Omental fat pad (tissue), 4 donors: Measurements from ENCODE around the gene MTMR1. TPM values are rescaled to one million over a fixed set of nuclear protein-coding genes. Genes with fewer than 3 reads are reported as not detected.

Experiments used
- ATAC-seq: fragments of 150-250 bp; one replicate; pipeline ENCODE4 v1.9.1; 2016; ENCODE audit warnings: mild to moderate bottlenecking, moderate library complexity; ENCODE audit not compliant: low FRiP score
- DNase-seq: peaks from one replicate; pipeline ENCODE4 v3.0.0-alpha.2; 2019; ENCODE audit warnings: low spot score
- total RNA-seq, 4 donors: library from RNA; depleted of rRNA; stranded (reverse); fragments of >200 nt; gene quantifications; one replicate each; pipeline ENCODE4 v1.1.0, GENCODE V29; 2016
- TF ChIP-seq, protein P1 (sequence below), 3 donors: fragments of 450-650 bp; IDR thresholded peaks; one replicate each; pipeline ENCODE4 v1.5.1; 2016 to 2017; ENCODE audit warnings: antibody characterized with exemption in 3 of 3, mild to moderate bottlenecking in 3 of 3, moderate library complexity in 2 of 3

Gene MTMR1
- total RNA-seq, 4 donors from 2014 or later, result 12.3 to 18.1 (median 14.4) TPM

- ATAC-seq (no peak), DNase-seq (no peak)
- TF ChIP-seq, protein P1, sequence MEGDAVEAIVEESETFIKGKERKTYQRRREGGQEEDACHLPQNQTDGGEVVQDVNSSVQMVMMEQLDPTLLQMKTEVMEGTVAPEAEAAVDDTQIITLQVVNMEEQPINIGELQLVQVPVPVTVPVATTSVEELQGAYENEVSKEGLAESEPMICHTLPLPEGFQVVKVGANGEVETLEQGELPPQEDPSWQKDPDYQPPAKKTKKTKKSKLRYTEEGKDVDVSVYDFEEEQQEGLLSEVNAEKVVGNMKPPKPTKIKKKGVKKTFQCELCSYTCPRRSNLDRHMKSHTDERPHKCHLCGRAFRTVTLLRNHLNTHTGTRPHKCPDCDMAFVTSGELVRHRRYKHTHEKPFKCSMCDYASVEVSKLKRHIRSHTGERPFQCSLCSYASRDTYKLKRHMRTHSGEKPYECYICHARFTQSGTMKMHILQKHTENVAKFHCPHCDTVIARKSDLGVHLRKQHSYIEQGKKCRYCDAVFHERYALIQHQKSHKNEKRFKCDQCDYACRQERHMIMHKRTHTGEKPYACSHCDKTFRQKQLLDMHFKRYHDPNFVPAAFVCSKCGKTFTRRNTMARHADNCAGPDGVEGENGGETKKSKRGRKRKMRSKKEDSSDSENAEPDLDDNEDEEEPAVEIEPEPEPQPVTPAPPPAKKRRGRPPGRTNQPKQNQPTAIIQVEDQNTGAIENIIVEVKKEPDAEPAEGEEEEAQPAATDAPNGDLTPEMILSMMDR (IDR thresholded peaks at IDR 0.05), result no peak
Measured at GRCh38 chrX:150696331-150696730, 3.1 kb downstream of the MTMR1 start.

- ATAC-seq, result no peak
- TF ChIP-seq, protein P1 (IDR thresholded peaks at IDR 0.05), result no peak
- no peak for DNase-seq
Measured at GRCh38 chrX:150696866-150697265, 3.7 kb downstream of the MTMR1 start.

- DNase-seq, result no peak
- ATAC-seq, result no peak
- TF ChIP-seq, protein P1 (IDR thresholded peaks at IDR 0.05), result no peak
Measured at GRCh38 chrX:150697641-150698040, 4.4 kb downstream of the MTMR1 start.

- DNase-seq (no peak), ATAC-seq (no peak)
- TF ChIP-seq, protein P1 (IDR thresholded peaks at IDR 0.05), result no peak
Measured at GRCh38 chrX:150698981-150699380, 5.8 kb downstream of the MTMR1 start.

DNA sequence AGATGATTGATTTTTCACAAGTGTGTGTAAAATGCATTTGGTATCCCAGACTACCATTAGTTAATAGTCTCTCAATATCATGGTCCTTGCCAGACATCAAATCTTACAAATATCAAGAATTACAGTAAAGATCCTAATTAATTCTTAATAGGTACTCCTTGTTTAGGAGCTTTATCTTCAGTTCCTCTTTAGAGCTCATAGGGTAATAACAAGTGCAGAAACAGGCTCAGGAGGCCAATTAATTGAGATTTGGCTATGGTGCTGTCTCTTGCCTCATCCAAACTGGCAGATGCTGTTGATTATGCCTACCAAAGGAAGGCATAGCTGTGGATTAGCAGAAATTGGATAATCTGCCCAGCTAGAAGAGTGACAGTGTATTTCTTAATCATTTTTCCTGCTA lies 6.9 kb downstream of the MTMR1 start:
- no peak for DNase-seq
- TF ChIP-seq, protein P1 (IDR thresholded peaks at IDR 0.05), result no peak
- no peak for ATAC-seq

- DNase-seq, result no peak
- ATAC-seq, result no peak
- TF ChIP-seq, protein P1 (IDR thresholded peaks at IDR 0.05), result no peak
Measured at GRCh38 chrX:150701377-150701776, 8.2 kb downstream of the MTMR1 start.

GRCh38 chrX:150702966-150703694 lies 9.9 kb downstream of the MTMR1 start:
- TF ChIP-seq, protein P1 (IDR thresholded peaks at IDR 0.05), result no peak
- DNase-seq (no peak), ATAC-seq (no peak)
